NCI-H2196 (cell line): ENCODE results near the gene N4BP3.

Source experiments
- DNase-seq: peaks from one replicate; lab custom pipeline; 2025; ENCODE audit not compliant: unreplicated experiment; lab: John Stamatoyannopoulos, UW

Gene N4BP3

GRCh38 chr5:178103612-178104011, 9.7 kb upstream of the N4BP3 start:
- DNase-seq: no peak

DNA sequence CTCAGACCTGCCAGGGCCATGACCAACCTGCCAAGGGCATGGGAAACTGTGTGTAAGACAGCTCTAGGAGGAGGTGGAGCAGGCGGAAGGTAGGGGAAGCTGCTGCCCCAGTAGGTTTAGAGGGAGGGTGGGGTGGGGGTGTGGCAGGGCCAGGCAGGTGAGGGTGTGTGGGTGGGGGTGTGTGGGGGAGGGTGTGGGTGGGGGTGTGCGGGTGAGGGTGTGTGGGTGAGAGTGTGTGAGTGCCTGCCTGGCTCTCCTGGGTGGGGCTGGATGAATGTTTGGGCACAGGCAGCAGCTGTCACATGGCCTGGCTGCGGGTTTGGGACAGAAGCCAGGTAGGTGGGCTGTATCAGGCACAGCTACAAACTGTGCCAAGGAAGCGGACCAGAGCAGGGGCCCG, 8.8 kb upstream of the N4BP3 start:
- DNase-seq: no peak

GRCh38 chr5:178106086-178106485, 7.2 kb upstream of the N4BP3 start:
- no peak for DNase-seq

- no peak for DNase-seq
Observed at GRCh38 chr5:178106556-178107239, 6.6 kb upstream of the N4BP3 start.

DNA sequence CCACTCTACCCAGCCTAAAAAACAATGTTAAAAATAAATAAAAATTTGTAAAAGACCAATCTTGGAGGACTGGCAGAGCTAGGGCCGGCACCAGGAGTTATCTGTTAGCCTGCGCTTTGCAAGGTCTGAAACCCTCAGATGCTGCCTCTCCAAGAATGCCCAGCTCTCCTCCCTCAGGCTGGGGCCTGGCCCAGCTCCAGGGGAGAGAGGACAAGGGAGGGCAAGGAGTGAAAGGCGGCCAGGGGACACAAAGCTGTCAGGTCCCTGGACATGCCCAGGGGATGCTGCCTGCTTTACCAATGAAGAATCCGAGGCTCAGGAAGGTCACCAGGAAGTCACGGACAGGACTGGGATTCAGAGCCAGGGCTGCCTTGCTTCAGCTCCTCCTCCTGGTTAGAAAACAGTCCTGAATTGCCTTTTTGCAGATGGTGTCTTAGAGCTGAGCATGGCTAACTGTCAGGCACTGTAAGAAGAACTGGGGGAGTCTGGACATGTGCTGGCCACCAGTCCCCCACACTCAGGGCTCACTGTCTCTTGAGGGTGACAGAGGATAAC, 5.5 kb upstream of the N4BP3 start:
- DNase-seq: no peak

DNA sequence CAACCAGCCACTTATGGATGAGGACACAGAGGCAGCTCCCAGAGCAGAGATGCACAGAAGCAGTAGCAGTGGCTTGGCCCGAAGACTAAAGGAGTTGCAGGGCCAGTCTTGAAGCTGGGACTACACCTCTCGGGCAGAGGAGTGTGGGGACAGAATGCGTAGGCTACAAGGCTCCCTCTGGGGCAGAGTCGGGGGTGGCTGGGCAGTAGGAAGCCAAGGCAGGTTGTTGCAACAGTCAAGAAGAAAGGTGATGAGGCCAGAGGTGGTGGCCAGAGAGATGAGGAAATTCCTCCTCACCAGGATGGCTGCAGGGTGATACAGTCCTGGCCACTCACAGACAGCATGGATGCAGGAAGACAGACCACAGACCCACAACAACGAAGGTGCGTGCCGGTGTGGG, 4.9 kb upstream of the N4BP3 start:
- DNase-seq: no peak

DNA sequence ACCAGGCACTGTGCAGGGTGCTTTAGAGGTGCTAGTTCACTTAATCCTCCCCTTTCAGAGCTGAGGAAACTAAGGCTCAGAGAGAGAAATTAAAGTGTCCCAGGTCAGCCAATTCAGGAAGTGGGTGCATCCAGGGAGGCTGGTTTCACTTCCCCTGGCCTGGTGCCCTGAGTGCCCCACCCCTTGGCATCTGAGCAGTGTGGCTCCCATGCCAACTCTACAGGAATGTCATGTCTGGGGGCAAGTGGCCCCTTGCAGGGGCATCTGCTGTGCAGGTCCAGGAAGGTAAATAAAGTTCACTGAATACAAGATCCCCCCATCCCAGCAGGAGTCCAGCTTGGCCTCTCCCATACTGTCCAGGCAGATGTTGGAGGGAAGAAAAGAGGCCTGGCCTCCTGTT, 4.4 kb upstream of the N4BP3 start:
- no peak for DNase-seq

- no peak for DNase-seq
Observed at GRCh38 chr5:178110511-178110910, 2.8 kb upstream of the N4BP3 start.

DNA sequence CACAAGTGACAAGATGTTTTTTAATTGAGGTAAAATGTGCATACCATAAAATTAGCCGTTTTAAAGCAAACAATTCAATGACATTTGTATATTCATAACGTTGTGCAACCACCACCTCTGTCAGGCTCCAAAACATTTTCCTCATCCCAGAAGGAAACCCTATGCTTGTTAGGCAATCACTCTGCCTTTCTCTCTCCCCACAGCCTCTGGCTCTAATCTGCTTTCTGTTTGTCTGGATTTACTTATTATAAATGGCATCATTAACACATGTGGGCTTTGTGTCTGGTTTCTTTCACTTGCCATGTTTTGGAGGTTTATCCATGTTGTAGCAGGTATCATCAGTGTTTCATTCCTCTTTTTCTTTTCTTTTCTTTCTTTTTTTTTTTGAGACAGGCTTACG, 1.4 kb upstream of the N4BP3 start:
- DNase-seq: no peak

GRCh38 chr5:178112545-178112944, 787 bp upstream of the N4BP3 start:
- DNase-seq: no peak

DNA sequence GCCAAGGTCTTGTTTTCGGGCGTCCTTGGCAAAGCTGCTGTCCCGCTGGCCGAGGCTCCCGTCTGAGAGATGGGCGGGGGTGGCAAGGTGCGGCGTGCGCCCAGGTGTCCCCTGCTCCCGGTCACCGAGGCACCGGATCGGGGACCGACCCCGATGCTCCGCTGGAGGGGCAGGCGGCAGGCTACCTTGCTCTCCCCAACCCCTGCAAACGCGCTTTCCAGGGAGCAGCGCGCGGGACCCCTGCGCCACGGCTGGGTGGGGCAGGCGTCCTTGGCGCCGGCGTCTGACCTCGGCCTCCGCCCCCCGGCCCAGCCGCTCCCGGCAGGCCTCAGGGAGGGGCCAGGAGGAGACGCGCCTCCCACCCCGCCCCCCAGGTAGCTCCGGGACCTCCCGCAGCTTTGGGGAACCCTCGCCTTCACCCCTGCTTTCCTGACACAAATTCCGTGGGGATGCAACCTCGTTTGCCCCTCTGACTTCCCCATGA, 551 bp downstream of the N4BP3 start:
- no peak for DNase-seq

DNA sequence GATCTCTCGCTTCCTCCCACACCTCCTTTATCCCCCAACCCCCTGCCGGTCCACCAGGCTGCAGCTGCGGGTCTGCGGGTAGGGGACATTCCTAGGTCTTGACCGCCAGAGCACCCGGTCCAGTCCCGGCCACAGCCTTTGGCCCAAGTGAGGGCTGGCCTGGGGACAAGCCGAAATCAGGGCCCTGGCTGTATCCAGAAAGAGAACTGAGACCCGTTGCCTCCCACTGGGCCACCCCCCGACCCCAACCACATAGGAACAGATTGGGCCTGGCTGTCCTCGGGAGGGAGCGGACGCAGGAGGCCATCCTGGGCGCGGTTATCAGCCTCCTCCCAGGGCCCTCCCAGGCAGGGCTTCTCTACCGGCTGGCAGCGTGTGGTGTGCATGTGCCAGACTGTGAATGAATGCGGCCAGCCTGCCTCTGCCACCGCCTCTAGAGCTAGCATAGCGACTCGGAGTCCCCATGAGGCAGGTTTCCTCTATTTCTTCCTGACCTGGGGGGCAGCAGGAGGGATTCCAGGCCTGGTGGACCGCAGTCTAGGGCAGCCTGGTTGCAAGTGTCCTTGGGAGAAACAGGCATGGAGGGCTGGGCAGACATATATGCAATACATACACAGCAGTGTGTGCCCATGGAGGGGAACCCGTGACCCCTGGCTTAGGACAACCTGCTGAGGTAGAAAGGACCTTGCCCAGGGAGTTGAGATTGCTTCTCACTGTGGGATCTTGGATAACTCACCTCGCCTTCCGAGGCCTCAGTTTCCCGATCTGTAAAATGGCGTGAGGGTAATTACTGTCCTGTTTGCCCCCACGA, 1.2 kb downstream of the N4BP3 start:
- no peak for DNase-seq

DNA sequence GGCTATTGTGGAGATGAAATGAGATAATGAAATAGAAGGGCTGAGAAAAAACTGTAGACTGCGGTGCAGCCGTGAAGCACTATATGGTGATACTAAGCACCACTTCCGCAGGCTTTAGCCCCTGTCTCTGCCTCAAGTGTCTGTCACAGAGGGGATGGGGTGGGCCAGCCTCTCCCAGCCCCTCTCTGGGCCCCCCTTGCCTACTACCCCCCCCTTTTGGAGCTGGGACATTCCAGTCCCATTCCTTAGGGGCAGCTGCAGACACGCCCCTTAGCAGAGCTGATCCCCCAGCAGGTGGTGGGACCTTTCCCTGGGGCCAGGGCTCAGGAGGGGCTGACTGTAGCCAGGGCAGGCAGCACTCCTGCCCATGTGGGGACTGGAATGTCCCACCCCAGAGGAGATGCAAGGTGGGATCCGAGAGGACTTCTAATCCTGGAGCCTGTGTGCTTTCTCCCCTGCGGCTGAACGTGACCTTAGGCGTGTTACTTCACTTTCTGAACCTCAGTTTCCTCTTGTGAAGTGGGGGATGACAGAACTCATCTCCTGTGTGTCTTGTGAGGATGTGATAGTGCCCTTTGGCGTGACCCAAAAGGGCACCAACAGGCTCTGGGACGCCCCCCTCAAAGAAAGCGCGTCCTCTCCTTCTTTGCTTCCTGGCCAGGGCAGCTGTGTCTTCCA, 1.9 kb downstream of the N4BP3 start:
- no peak for DNase-seq

DNA sequence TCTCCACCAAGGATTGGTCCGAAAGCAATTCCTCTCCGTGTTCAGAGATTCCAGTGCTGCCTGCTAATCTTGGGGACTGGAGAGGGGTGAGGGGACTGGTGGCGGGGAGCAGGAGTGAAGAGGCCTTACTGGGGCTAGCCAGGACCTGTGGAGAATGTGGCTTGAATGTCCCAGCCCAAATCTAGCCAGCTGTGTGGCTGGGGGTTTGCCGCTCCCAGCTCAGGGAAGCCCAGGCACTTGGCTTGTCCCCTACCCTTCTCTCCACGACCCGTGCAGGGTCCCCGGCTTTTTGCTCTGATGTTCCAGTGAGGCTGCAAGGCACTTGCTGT, 2.4 kb downstream of the N4BP3 start:
- DNase-seq: no peak

GRCh38 chr5:178116143-178116885, 3.0 kb downstream of the N4BP3 start:
- no peak for DNase-seq

DNA sequence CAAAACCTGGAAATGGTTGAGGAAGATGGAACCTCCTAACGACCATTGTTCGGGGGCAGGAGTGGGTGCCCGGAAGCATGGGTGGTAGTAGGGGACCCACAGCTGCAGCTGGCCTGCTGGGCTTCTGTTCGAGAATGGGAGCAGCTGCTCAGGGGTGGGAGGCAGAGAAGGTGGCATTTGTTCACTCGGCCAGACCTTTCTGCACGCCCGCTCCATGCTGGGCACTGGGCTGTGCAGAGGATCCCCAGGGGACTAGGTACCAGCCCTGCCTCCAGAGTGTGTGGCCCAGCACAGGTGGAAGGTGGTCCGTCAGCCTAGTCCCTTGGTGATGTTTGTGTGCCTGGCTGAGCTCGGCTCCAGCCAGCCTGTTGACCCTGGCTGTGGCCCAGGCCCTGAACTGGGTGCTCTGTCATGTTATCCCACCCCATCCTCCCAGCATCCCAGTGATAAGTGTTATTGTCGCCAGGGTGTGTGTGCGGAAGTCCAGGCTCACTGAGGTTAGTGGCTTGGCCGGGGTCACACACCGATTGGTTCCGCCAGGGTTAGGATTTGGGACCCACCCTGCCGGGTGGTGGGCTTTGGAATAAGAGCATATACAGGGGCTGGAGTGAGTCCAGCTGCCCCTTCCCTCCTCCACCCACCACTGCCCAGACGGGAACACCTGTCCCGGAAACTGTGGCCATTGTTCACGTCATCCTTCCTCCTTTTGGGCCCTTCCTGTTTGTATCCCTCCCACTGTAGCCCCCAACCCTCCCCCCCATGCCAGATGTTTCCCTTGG, 4.8 kb downstream of the N4BP3 start:
- DNase-seq: no peak

DNA sequence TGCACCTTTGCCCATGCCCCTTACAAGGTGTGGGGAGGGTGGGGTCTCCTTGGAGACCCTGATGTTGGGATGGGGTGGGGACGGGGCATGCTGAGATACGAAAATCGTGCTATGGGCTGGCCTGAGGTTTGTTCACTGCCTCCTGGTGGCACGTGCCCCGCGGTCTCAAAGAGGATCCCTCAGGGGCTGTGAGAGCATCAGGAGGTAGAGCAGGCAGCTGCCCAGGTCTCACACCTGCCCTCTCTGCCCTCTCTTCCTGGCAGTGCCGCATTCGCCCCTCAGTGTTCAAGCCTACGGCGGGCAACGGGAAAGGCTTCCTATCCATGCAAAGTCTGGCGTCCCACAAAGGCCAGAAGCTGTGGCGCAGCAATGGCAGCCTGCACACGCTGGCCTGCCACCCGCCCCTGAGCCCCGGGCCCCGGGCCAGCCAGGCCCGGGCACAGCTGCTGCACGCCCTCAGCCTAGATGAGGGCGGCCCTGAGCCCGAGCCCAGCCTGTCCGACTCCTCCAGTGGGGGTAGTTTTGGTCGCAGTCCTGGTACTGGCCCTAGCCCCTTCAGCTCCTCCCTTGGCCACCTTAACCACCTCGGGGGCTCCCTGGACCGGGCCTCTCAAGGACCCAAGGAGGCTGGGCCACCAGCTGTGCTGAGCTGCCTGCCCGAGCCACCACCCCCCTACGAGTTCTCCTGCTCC, 6.7 kb downstream of the N4BP3 start:
- no peak for DNase-seq

DNA sequence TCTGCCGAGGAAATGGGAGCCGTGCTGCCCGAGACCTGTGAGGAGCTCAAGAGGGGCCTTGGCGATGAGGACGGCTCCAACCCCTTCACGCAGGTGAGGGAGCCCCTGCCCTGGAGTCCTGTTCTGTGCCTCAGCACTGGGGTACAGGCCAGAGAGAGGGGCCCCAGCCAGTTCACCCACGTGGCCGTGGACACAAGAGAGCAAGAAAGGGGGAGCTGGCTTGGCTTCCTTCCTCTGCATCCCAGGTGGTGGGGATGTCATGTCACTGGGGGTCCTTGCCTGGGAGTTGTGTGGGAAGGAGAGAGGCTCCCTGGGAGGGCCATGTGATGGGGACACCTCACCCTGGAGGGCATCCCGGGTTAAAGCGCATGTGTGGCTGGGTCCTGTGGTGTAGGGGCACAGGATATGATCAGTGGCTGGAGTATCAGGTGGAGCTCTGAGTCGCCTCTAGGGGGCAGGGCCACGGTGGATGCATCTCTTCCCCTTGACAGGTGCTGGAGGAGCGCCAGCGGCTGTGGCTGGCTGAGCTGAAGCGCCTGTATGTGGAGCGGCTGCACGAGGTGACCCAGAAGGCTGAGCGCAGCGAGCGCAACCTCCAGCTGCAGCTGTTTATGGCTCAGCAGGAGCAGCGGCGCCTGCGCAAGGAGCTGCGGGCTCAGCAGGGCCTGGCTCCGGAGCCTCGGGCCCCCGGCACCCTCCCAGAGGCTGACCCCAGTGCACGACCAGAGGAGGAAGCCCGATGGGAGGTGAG, 7.5 kb downstream of the N4BP3 start:
- DNase-seq: peak; percentile 97
